Small intestine (tissue), 7 donors: ENCODE measurements around the gene LTBP1. TPM values are rescaled to one million over a fixed set of nuclear protein-coding genes. Genes with fewer than 3 reads are reported as not detected.
"Not testable (repeated sequence)": the region's sequence is repeated elsewhere in the genome, so short reads cannot be mapped to it uniquely, and the experiment has no call there.

Experiments used
- DNase-seq, 2 donors: peaks; one replicate each; pipeline versions ENCODE4 v3.0.0 to v3.0.0-alpha.2; 2013
- FAIRE-seq: peaks from 2 replicates; lab custom pipeline; 2012; peaks lifted over from hg19 to GRCh38; lab: Jason Lieb, UNC
- H3K27ac ChIP-seq, 3 donors: one replicate each; pipeline ENCODE4 v1.5.1; 2013; ENCODE audit warnings: low read length in 2 of 3, mild to moderate bottlenecking in 2 of 3, control low read depth in 1 of 3, inconsistent platforms in 1 of 3, low read depth in 1 of 3, moderate library complexity in 1 of 3
- H3K27me3 ChIP-seq, 3 donors: one replicate each; pipeline ENCODE4 v1.6.1; 2013; ENCODE audit warnings: low read length in 3 of 3, inconsistent platforms in 1 of 3; ENCODE audit not compliant: control insufficient read depth in 3 of 3, insufficient read depth in 3 of 3
- H3K36me3 ChIP-seq, 3 donors: one replicate each; pipeline ENCODE4 v1.6.1; 2013; ENCODE audit warnings: low read length in 3 of 3, inconsistent platforms in 1 of 3, low read depth in 1 of 3, mild to moderate bottlenecking in 1 of 3, moderate library complexity in 1 of 3; ENCODE audit not compliant: control insufficient read depth in 3 of 3, insufficient read depth in 2 of 3
- H3K4me1 ChIP-seq, 3 donors: one replicate each; pipeline ENCODE4 v1.6.1; 2013; ENCODE audit warnings: low read length in 2 of 3, inconsistent platforms in 1 of 3, low read depth in 1 of 3, mild to moderate bottlenecking in 1 of 3, moderate library complexity in 1 of 3; ENCODE audit not compliant: control insufficient read depth in 3 of 3, insufficient read depth in 2 of 3
- H3K4me3 ChIP-seq, 3 donors: one replicate each; pipeline ENCODE4 v1.5.1; 2013; ENCODE audit warnings: low read length in 3 of 3, control low read depth in 1 of 3, inconsistent platforms in 1 of 3, low read depth in 1 of 3, mild to moderate bottlenecking in 1 of 3, moderate library complexity in 1 of 3
- H3K9me3 ChIP-seq, 2 donors: one replicate each; pipeline ENCODE4 v1.6.1; 2013; ENCODE audit warnings: low read depth in 1 of 2, low read length in 1 of 2; ENCODE audit not compliant: control insufficient read depth in 2 of 2, insufficient read depth in 1 of 2
- WGBS, 3 donors: extraction: QIAGEN DNeasy Blood & Tissue Kit; methylation state at CpG; one replicate each; pipeline ENCODE4 v1.1.7; 2013; 5-methylcytosine and 5-hydroxymethylcytosine counted together
- polyA plus RNA-seq, 4 donors: library from polyadenylated mRNA; stranded (reverse) in 3 of 4; unstranded in 1 of 4; fragments of 200-250 nt in 3 of 4; fragments of 120-200 nt in 1 of 4; gene quantifications; one replicate each; pipeline versions ENCODE4 v1.2.1 to v1.2.3, GENCODE V29; 2013
- donor health status: healthy with polysubstance abuse.
- donor health status: control.
- donor health status: control.
- donor health status: Bipolar disorder and iron deficiency.
- donor health status: healthy.

The LTBP1 gene
- polyA plus RNA-seq, 4 donors = 0.67 to 12.1 (median 6.1) TPM

GRCh38 chr2:32981612-32982011 is 34.9 kb downstream of the LTBP1 start:
- Histone ChIP-seq H3K36me3 (no peaks in the 10 kb centered on the region), H3K27me3 (no peaks in the 10 kb centered on the region), H3K27ac (no peak overlapping the region), H3K4me3 (no peak overlapping the region), H3K4me1 (peaks cover 0 to 5% (median 3%) of the 10 kb centered on the region in 3 donors), H3K9me3 (peaks cover 0 to 2% of the 10 kb centered on the region in 2 donors)
- FAIRE-seq = no peak
- 89 to 96% (median 90%) methylated on average over 4 of the region's 4 CpGs for WGBS, 3 donors
- DNase-seq = no peak

GRCh38 chr2:32983193-32983924 is 36.6 kb downstream of the LTBP1 start:
- H3K9me3 ChIP-seq, FAIRE-seq, H3K36me3 ChIP-seq, H3K4me1 ChIP-seq, H3K27me3 ChIP-seq, H3K4me3 ChIP-seq: not testable (repeated sequence)
- H3K27ac ChIP-seq = peak overlapping the region in 1 of 3 donors; percentile 20
- 42 to 75% (median 48%) methylated on average over 5 of the region's 5 CpGs for WGBS, 3 donors
- DNase-seq = peak in 1 of 2 donors; percentile 26

- Histone ChIP-seq H3K9me3 (peaks cover 0 to 2% of the 10 kb centered on the region in 2 donors), H3K4me3 (no peak overlapping the region), H3K27ac (no peak overlapping the region), H3K27me3 (no peaks in the 10 kb centered on the region), H3K4me1 (no peaks in the 10 kb centered on the region), H3K36me3 (no peaks in the 10 kb centered on the region)
- FAIRE-seq (no peak), DNase-seq (no peak)
- 83 to 97% (median 90%) methylated on average over 4 of the region's 4 CpGs for WGBS, 3 donors
Measured at GRCh38 chr2:32986480-32986879, 39.7 kb downstream of the LTBP1 start.

GRCh38 chr2:32988525-32988924 is 41.8 kb downstream of the LTBP1 start:
- 77 to 84% (median 81%) methylated on average over 3 of the region's 3 CpGs for WGBS, 3 donors
- H3K4me3 ChIP-seq = no peak overlapping the region
- H3K9me3 ChIP-seq = no peaks in the 10 kb centered on the region
- no peaks in the 10 kb centered on the region for H3K27me3 ChIP-seq
- no peak for FAIRE-seq
- DNase-seq = no peak
- no peaks in the 10 kb centered on the region for H3K4me1 ChIP-seq
- no peaks in the 10 kb centered on the region for H3K36me3 ChIP-seq
- H3K27ac ChIP-seq = no peak overlapping the region

- DNase-seq (no peak), FAIRE-seq (no peak)
- 0 to 38% (median 7%) methylated on average over 1 of the region's 1 CpG for WGBS, 3 donors
- no peak overlapping the region for H3K27ac ChIP-seq
- H3K36me3 ChIP-seq = no peaks in the 10 kb centered on the region
- H3K27me3 ChIP-seq = no peaks in the 10 kb centered on the region
- no peaks in the 10 kb centered on the region for H3K9me3 ChIP-seq
- no peak overlapping the region for H3K4me3 ChIP-seq
- no peaks in the 10 kb centered on the region for H3K4me1 ChIP-seq
Measured at GRCh38 chr2:32990556-32990955, 43.8 kb downstream of the LTBP1 start.

- H3K36me3 ChIP-seq = no peaks in the 10 kb centered on the region
- no peaks in the 10 kb centered on the region for H3K27me3 ChIP-seq
- DNase-seq (no peak), FAIRE-seq (no peak)
- 74 to 82% (median 77%) methylated on average over 6 of the region's 6 CpGs for WGBS, 3 donors
- H3K27ac ChIP-seq = no peak overlapping the region
- H3K4me3 ChIP-seq = no peak overlapping the region
- no peaks in the 10 kb centered on the region for H3K4me1 ChIP-seq
- peaks cover 0 to 3% of the 10 kb centered on the region in 2 donors for H3K9me3 ChIP-seq
Measured at GRCh38 chr2:32991091-32991845, 44.5 kb downstream of the LTBP1 start.

- DNase-seq (no peak), FAIRE-seq (no peak)
- H3K9me3 ChIP-seq = peaks cover 0 to 3% of the 10 kb centered on the region in 2 donors
- no peaks in the 10 kb centered on the region for H3K27me3 ChIP-seq
- H3K36me3 ChIP-seq = no peaks in the 10 kb centered on the region
- no peak overlapping the region for H3K27ac ChIP-seq
- H3K4me1 ChIP-seq = no peaks in the 10 kb centered on the region
- 71 to 86% (median 78%) methylated on average over 8 of the region's 8 CpGs for WGBS, 3 donors
- H3K4me3 ChIP-seq = no peak overlapping the region
Measured at GRCh38 chr2:32993005-32993539, 46.3 kb downstream of the LTBP1 start.

GRCh38 chr2:32997705-32998104 is 51.0 kb downstream of the LTBP1 start:
- DNase-seq (no peak), FAIRE-seq (no peak)
- H3K27ac ChIP-seq = no peak overlapping the region
- H3K36me3 ChIP-seq = no peaks in the 10 kb centered on the region
- H3K27me3 ChIP-seq = no peaks in the 10 kb centered on the region
- 67 to 76% (median 68%) methylated on average over 2 of the region's 2 CpGs for WGBS, 3 donors
- no peaks in the 10 kb centered on the region for H3K4me1 ChIP-seq
- H3K4me3 ChIP-seq = no peak overlapping the region
- H3K9me3 ChIP-seq = peaks cover 0 to 3% of the 10 kb centered on the region in 2 donors
